Renal pelvis (tissue), 12 donors: ENCODE measurements around the gene IQSEC1. TPM values are rescaled to one million over a fixed set of nuclear protein-coding genes. Genes with fewer than 3 reads are reported as not detected.

Experiments used
- DNase-seq: peaks from one replicate; pipeline ENCODE4 v3.0.0-alpha.2; 2013
- long read RNA-seq, 16 experiments: transcript quantifications; one replicate each; lab custom pipeline, GENCODE V29; 2026
- polyA plus RNA-seq, 3 donors: library from polyadenylated mRNA; unstranded; fragments of 120-200 nt; gene quantifications; one replicate each; pipeline ENCODE4 v1.2.1, GENCODE V29; 2013; ENCODE audit not compliant: insufficient read length in 3 of 3

IQSEC1 gene
- polyA plus RNA-seq, result 10 to 100 TPM; 33.0 to 40.4 (median 35.6) TPM
- long read RNA-seq, donor 1, result 0 reads
- long read RNA-seq, donor 2, result 0 reads
- long read RNA-seq, donor 3, result 0 reads
- long read RNA-seq, donor 4, result 0 reads
- long read RNA-seq, donor 5, result 0 reads
- long read RNA-seq, donor 6, result 0 reads
- long read RNA-seq, donor 7, partial matches to known transcripts, result 32 of 32 reads
- long read RNA-seq, donor 7, other reads (novel, unspliced or antisense), result 0 of 32 reads
- long read RNA-seq, donor 8, result 0 reads
- long read RNA-seq, donor 9, partial matches to known transcripts, result 37 of 37 reads
- long read RNA-seq, donor 9, other reads (novel, unspliced or antisense), result 0 of 37 reads
- long read RNA-seq, donor 10, partial matches to known transcripts, result 35 of 36 reads
- long read RNA-seq, donor 10, other reads (novel, unspliced or antisense), result 0 of 36 reads
- long read RNA-seq, donor 11, result 0 reads
- long read RNA-seq, donor 12, result 0 reads
- long read RNA-seq, donor 13, result 0 reads
- long read RNA-seq, donor 14, result 0 reads
- long read RNA-seq, donor 15, partial matches to known transcripts, result 19 of 19 reads
- long read RNA-seq, donor 15, other reads (novel, unspliced or antisense), result 0 of 19 reads
- long read RNA-seq, donor 16, result 0 reads

DNA sequence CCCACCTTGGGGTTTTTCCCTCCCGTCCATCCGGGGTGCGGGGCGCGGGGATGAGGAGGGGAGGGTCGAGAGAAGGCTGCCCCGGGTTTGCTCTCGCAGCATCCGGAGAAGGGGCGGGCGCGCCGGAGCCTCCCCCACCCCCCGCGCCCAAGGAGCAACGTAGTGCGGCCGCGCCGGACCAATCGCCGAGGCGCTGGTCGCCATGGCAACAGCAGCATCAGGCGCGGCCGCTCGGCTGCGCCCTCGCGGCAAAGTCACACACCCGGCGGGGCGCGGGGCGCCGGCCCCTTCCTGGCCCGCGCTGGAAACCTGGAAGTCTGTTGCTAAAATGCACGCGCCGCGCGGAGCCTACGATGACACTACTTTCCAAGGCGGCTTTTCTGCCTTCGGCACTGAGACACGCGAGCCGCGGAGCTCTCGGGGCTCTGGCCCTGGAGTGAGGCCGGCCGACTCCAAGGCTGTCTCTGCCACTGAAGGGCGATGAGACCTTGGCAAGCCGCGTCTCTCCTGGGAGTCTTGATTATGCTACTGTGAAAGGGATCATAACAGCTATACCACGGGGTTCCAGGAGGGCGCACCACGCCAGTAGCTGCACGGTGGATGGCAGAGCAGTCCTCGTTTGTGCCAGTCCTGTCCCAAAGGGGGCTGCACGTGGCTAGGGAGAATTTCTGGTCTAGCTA is at the start of gene IQSEC1:
Gene IQSEC1 (minus strand): TSS at position 104 of the 680 bp plus-strand sequence. CDS start 415 bp downstream, outside the sequence.
- peak; percentile 53 for DNase-seq

DNA sequence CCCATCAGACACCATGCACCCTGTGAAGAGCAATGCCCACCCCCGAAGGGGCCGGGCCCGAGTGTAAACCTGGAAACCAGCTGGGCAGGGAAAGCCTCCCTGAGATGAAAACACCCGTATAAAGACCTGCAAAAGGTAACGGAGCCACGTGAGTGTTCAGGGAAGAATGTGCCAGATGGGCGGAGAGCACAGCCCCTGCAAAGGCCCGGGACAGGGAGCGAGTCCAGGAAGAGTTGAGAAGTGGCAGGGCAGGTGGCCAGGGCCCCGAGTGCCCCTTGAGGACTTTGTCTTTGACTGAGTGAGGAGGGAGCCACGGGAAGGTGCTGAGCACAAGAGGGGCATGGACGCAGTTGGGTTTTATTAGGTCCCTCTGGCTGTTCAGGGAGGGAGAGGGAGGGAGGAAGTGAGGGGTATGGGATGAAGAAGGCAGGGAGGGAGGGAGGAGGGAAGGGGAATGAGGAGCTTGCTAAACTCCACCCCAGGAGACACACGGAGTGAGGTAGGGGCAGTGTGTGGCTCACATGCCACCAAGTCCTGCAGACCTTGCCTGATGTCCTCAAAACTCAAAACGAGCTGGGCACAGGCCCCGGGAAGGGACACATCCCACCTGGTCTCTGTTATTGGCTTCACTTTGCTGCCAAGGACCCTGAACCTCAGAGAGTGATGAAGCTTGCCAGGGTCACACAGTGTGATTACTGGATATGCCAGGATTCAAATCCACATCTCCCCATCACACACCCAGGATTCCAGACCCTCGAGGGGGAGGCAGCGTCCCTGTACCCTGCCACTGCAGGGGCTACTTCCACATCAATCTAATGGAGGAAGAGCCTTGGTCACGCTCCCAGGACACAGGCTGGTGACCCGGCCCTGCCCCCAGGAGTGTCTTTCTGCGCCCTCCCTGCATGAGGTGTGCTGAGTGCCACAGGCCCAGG is 49.1 kb upstream of the IQSEC1 start:
- DNase-seq, result no peak

DNA sequence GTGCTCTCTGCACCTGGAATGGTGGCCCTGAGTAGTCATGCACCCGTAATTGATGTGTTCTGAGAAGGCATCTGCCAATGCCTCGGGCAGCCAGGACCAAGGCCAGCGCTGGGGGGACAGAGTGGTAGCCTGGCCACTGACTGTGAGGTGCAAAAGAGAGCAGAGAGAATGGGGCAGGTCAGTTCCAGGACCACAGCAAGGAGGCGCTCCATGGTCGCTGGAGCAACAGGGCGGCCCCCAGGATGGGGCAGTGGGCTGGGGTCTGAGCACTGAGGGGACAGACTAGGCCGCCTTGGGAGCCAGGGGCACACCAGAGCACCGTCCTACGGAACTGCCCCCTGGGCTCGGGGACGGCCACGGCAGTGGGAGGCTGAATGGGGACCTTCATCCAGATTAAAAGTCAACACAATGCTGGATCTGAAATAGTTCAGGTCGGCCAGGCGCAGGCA is 48.3 kb upstream of the IQSEC1 start:
- DNase-seq, result no peak

DNA sequence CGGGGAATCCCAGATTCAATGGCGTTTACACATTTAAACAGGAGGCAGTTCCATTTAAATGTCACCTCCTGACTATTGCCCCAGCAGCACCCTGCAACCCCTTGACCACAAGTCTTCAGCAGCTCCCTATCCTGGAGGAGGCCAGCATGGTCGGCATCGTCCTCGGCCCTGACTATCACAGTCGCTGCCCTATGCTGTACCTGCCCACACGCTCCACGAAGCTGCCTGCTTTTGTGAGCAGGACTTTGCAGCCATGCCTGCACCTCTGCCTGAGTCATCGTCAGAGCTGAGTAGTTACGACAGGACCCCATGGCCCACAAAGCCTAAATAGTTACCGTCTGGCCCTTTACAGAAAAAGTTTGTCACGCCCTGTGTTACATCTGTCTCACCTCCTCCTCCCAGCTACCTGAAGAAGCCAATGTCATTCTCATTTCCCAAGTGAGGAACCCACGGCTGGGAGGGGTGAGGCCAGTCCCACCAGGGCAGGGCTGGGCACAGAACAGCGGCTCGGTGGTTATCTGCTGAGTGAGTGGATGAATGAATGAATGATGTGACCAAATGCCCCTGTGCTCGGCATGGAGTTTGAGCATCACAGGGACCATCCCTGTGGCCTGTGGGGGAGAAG is 47.8 kb upstream of the IQSEC1 start:
- DNase-seq, result no peak

DNA sequence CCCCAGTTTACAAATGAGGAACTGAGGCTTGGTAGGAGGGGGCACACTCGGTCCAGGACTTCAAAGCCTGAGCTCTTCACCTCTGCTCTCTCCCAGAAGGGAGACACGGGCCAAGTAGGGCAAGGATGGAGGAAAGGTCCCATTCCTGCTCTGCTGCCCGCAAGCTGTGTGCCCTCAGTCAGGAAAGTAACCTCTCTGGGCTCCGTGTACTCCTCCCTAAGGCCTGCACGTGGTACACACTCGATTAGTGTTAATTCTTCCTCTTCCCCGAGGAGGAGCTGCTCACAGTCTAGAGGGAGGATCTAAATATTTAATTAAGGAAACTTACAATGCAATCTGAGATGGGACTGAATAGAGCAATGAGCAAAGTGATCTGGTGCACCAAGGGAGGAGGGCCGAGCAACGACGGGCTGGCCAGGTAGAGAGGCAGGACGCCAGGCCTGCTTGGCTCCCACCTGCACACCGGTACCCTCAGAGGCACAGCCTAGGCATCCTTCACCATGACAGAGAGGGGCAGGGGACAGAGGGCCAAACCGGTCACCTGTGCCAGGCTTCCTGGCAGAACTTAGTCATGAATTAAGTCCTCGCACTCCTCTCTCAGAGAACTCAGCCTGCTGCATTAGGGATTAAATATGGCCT is 47.2 kb upstream of the IQSEC1 start:
- DNase-seq, result no peak

DNA sequence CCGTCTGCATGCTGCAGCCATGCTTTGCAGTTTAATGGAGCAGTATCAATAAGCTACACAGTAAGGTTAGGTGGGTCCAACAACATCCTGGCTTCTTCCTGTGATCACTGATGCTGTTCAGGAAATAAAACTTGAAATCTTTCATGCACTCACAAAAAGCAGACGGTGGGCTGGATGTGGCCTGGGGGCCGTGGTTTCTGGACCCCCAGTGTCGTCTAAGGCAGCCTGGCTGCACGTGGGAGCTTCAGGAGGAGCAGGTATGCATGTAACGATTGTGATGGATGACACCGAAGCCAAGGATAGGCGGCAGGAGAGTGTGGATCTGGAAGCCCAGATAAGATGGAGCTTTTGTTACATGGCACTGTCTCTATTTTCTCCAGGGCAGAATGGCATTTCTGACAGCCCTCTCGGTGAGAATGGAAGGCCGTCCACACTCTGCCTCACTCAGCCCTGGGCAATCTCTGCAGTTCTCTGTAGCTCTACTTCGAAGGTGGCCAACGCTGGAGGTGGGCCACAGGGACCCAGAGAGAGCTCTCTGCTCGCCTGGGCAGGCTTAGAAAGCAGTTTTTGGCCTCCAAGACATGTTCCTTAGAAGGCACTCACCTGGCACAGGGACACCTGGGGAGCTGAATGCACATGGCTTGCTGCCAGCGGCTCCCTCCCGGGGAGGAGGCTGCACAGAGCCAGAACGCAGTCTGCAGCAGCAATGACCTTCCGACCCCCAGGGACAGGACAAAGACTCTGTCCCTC is 46.4 kb upstream of the IQSEC1 start:
- no peak for DNase-seq

DNA sequence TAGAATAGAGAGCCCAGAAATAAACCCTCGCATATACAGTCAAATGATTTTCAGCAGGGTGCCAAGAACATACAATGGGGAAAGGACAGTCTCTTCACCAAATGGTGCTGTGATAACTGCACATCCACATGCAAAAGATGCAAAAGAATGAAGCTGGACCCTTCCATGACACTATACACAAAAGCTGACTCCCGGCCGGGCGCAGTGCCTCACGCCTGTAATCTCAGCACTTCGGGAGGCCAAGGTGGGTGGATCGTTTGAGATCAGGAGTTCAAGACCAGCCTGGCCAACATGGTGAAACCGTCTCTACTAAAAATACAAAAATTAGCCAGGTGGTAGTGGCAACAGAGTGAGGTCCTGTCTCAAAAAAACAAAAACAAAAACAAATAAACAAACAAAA is 43.2 kb upstream of the IQSEC1 start:
- DNase-seq, result no peak

DNA sequence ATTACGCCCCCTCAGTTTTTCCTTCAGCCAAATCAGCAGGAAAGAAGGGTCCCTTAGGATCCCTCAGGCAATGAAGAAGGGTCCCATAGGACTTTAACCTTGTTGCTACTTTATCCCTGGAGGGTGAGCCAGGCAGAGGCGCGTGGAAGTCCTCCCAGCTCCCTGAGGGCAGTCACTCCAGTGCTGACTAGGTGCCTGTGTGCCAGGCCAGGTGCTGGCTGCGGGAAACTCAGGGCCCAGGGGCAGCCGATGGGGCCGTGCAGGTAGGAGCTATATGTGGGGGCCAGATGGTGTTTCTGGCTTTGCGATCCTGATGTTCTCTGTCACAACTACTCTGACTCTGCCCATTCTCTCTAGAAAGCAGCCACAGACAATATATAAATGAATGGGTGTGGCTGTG is 42.8 kb upstream of the IQSEC1 start:
- no peak for DNase-seq

DNA sequence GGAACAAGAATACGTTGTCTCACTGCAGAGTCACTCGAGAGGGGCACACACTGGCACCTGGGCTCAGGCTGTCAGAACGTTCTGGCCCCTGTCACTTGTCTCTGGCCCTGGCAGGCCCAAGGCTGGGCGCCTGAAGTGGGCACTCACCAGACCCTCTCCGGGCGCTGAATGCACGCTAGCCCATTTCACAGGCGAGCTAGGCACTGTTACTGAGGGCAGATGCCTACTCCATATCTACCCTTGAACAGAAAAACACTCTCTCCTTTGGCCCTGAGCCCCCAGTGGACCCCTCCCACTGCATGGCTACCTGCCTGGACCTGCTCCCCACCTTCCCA is 42.3 kb upstream of the IQSEC1 start:
- DNase-seq, result no peak

DNA sequence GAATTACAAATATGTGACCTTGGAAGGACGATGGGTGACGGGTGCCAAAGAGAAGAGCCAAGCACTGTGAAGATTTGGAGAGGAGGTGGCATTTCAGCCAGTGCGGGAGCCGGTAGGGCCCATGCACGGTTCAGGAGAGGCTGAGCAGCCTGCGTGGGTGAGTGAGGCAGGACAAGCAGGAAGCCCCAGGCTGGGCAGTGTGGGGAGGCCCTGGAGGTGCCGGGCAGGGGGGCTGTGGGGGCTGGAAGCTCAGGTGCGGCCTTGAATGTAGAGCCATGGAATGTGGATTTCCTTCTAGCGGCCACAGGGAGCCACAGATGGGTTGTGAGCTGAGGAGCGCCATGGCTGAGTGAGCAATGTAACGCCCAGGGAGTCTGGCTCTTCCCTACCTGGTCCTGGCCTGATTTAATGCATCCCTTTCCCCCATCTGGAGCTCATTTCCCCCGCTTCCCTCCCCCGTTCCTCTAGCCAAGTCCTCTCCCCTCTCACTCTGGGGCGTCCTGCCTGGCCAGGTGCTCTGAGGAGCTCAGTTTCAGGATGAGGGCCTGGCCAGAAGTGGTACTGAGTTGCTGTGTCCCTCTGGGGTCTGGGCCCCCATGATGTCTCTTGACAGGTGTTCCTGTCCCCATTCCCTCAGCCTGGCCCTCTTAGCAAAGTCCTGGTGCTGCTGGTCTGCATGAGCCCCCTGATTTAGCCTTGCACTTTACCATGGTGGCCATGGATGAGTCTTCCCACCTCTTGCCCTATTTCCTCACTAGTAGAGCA is 41.8 kb upstream of the IQSEC1 start:
- DNase-seq, result no peak

DNA sequence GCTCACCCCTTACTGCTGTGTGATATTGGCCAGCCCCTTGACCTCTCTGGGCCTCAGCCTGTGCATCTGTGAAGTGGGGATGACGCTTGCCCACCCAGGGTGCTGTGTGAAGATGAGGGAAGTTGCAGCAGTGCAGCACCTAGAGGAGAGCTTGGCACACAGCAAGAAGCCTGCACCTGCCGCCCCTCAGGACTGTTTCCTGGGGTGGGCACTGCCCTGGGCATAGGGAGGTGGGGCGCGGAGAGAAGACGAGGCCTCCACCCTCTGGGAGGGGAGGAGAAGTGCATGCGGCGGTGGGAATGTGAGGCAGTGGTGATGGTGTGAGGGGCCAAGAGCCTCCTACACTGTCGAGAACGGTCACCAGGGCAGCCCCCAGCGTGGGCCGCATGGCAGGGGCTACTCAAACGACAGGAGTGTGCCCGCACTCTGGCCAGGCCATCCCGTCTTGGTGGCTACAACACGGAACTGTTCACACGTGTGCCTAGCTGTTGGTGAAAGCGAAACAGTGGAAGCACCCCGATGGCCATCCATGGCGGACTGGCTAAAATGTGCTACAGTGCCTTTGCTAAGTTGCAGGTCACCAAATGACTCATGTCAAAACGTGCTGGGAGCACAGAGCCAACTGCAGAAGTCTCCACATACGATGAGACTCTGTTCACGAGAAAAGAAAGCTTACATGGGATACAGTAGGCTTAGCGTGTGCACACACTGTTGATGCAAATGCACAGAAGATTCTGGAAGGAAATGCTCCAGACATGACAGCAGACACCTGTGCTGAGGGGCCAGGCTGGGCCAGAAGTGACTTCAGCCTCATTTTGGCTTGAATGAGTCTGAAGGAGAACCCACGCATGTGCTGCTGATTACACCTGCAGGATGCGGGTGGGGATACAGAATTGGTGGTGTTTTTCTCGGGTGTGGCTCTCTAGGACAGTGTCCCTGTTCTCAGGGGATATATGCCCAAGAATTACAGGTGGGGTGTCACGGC is 40.4 kb upstream of the IQSEC1 start:
- DNase-seq, result no peak

DNA sequence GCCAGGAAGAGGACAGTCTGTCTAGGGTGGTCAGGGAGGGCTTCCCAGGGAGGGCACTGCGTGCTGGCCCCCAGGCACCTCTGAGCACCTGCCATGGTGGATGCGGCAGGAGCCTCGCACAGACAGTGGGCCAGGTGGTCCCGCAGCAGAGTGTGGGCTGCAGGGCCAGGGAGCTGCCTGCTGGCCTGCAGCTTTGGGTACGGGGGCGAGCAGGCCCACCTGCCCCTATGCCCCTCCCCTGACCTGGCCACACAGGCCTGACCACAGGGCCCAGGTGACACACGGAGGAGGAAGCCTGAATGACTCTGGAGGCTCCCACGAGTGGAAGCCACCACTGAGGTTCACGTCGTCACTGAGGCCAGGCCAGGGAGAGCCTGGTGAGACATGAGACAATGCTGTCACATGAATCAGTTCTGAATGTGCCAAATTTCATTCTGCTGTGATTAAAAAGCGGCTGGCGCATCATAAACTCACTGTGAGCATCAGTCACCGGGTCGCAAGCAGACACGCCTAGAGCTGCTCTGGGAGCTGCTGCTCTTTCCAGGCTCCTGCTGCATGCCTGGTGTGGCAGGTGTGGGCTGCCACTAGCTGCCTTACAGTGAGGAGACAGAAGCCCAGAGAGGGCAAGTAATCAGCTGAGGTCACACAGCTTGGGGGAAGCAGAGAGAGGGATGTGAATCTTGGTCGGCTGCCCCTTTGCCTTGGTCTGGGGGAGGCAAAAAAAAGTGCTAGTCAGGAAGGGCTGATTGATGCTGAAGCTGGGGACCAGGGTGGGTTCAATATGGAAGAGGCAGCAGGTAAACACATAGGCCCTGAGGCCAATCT is 39.5 kb upstream of the IQSEC1 start:
- DNase-seq, result no peak

DNA sequence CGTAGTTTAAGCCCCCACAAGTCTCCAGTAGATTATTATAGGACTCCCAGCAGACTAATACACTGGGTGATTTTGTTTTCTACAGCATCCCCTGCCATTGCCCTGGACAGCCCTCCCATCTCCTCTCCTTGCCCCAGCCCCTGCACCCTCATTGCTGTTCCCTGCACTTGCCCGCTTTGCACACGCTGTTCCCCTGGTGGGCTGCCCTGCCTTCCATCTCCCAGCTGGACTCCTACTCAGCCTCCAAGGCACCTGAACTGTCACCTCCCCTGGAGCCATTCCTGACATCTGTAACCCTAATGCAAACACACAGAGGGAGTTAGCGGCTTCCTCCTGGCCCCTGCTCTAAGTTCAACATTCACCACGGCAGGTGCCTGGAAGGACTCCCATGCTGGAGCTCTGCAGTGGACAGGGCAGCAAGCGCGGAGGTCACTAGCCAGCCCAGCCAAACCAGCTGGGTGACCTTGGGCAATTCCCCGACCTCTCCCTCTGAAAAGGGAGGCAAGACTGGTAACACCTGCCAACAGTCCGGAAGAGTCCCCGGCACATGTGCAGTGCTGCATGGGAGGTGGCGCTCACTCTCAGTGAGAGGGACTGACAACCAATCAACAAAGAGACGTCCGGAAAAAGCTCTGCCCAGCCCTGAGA is 38.8 kb upstream of the IQSEC1 start:
- no peak for DNase-seq

DNA sequence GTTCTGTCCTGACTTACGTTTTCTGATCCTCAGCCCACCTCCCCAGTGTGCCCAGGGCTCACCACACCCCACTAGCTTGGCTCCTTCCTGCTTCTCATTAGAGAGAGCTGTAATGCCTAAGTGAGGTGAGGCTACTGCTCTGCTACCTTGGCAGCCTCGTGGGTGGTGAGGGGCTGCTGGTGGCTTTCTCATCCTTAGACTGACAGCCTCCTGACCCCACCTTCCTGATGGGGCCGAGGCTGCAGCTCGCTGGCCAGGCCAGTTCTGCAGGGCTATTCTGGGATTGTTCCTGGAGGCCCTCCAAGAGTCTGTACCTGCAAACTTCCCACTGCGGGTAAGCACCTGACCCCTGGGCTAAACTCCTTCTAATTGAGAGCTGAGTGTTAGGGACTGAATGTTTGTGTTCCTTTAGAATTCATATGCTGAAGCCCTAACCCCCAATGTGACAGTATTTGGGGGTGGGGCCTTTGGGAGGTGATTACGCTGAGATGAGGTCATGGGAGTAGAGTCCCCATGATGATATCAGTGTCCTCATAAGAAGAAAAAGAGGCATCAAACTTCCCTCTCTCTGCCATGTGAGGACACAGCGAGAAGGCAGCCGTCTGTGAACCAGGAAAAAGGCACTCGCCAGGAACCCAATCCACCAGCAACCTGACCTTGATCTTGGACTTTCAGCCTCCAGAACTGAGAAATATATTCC is 38.1 kb upstream of the IQSEC1 start:
- no peak for DNase-seq

DNA sequence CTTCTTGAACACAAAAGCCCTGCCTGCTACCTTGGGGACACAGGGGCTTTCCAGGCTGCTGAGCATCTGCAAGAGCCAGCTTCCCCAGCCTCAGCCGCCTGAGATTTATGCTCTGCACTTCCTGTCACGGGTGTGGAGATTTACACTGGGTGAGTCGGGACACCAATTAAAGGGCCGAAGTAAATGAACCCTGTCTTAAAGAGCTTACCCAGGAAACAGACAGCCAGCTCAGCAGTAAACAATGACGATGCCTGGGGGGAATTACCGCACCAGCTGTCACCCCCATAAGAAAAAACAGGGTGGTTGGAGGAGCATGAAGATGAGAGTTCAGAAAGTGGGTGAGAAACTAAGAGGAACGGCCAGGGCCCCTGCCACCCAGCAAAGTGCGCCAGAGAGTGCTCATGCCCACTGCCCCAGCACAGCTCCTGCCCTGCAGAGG is 37.5 kb upstream of the IQSEC1 start:
- DNase-seq, result peak; percentile 86

DNA sequence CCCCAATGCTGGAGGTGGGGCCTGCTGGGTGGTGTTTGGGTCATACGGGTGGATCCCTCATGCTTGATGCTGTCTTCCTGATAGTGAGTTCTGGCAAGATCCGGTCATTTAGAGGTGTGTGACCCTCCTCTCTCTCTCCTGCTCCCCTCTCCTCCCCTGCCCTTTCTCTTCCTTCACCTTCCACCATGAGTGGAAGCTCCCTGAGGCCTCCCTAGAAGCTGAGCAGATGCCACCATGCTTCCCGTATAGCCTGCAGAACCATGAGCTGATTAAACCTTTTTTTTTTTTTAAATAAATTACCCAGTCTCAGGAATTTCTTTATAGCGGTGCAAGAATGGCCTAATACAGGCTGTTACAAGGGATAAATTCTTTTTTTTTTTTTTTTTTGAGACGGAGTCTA is 36.3 kb upstream of the IQSEC1 start:
- DNase-seq, result no peak
